HG02610 (cell line): ENCODE results near the gene TMEM63C.

ENCODE experiments used
- ATAC-seq: cut with Tn5 transposase; IDR thresholded peaks from one replicate; pipeline ENCODE4 v1.9.1; 2021; ENCODE audit warnings: mild to moderate bottlenecking, moderate library complexity; ENCODE audit not compliant: unreplicated experiment

The TMEM63C gene, protein sequence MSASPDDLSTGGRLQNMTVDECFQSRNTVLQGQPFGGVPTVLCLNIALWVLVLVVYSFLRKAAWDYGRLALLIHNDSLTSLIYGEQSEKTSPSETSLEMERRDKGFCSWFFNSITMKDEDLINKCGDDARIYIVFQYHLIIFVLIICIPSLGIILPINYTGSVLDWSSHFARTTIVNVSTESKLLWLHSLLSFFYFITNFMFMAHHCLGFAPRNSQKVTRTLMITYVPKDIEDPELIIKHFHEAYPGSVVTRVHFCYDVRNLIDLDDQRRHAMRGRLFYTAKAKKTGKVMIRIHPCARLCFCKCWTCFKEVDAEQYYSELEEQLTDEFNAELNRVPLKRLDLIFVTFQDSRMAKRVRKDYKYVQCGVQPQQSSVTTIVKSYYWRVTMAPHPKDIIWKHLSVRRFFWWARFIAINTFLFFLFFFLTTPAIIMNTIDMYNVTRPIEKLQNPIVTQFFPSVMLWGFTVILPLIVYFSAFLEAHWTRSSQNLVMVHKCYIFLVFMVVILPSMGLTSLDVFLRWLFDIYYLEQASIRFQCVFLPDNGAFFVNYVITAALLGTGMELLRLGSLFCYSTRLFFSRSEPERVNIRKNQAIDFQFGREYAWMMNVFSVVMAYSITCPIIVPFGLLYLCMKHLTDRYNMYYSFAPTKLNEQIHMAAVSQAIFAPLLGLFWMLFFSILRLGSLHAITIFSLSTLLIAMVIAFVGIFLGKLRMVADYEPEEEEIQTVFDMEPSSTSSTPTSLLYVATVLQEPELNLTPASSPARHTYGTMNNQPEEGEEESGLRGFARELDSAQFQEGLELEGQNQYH

DNA sequence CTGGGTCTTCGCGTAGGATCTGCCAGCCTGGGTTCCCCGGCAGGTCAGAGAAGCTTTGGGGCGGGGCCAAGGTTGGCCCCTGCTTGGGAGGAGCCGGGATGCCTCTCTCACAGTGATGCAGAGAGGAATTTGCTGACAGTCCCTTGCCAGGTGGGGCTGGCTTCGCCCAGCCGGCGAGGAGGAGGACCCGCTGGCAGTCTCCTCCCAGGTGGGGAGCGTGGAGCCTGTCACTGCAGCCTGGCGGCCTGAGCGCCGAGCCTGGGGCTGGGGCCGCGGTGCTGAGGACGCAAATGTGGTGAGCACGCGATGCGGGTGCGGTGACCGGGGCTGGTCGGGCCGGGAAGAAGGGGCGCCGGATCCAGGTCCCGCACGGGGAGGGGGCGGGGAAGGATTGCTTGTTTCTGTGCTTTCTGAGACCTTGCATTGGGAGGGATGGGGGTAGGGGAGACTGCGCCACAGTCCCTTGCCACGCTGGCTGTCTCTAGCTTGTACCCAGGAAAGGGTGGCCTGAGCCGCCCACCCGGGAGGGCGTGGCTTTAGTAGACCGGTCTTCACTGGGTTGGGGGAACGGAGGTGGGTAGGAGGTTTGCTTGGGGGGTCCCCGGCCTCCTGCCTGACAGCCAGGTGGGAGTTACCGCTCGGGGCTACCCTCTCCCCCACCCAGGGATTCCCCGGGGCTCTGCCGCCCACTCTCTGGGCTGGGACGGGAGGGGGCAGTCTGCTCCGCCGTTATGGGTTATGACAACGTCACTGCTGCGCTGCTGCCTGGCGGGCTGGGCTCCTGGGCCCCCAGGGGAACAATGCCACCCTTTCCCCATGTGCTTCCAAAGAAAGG, at the start of gene TMEM63C:
TMEM63C (plus strand) TSS at position 196 of the 835 bp plus-strand sequence. CDS start 37,016 bp downstream, outside the sequence.
- ATAC-seq, result peak; percentile 61

- ATAC-seq, result no peak
Observed at GRCh38 chr14:77131871-77132486, 49.6 kb upstream of the TMEM63C start.

DNA sequence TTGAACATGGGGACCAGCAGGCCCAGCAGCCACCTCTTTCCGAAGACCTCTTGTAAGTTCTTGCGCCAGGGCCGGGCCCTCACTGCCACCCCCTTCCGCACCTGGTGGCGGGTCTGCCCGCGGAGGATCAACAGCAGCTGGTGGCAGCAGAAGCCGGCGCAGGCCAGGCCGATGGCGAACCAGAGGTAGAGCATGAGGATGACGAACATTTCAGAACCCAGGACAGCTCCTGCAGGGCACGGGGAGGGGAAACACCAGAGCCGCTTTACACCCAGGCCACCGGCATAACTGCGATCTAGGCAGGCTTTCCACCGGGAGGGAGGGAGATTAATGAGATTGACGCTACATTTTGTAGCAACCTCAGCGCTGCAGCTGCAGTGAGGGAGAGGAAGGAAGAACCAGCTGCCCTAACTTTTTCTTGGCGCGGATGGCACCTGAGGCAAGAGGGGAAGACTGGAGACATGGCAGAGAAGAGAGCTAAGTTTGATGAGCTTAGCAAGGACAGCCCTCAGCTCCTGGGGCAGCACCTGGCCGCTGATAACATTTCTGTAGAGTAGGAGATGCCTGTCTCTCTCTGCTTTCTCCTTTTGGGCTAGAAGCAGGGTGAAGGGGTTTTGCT, 47.8 kb upstream of the TMEM63C start:
- ATAC-seq, result peak; percentile 54

DNA sequence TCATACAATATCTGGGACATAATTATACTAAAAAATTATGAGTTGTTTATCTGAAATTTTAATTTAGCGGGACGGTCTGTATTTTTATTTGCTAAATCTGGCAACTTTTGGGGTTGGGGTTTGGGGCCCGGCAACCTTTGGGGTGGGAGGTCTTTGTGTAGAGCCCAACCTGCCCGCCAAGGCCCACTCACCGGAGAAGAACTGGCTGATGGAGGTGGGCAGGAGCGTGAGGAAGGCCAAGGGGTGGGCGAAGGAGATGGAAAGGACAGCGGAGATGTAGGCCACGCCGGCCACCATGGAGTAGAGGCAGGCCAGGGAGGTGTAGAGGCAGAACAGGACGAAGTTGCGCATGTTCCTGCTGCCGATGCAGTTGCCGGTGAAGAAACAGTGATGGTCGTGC, 42.6 kb upstream of the TMEM63C start:
- no peak for ATAC-seq

GRCh38 chr14:77139540-77140358, 41.8 kb upstream of the TMEM63C start:
- no peak for ATAC-seq

GRCh38 chr14:77140359-77141213, 41.0 kb upstream of the TMEM63C start:
- no peak for ATAC-seq

DNA sequence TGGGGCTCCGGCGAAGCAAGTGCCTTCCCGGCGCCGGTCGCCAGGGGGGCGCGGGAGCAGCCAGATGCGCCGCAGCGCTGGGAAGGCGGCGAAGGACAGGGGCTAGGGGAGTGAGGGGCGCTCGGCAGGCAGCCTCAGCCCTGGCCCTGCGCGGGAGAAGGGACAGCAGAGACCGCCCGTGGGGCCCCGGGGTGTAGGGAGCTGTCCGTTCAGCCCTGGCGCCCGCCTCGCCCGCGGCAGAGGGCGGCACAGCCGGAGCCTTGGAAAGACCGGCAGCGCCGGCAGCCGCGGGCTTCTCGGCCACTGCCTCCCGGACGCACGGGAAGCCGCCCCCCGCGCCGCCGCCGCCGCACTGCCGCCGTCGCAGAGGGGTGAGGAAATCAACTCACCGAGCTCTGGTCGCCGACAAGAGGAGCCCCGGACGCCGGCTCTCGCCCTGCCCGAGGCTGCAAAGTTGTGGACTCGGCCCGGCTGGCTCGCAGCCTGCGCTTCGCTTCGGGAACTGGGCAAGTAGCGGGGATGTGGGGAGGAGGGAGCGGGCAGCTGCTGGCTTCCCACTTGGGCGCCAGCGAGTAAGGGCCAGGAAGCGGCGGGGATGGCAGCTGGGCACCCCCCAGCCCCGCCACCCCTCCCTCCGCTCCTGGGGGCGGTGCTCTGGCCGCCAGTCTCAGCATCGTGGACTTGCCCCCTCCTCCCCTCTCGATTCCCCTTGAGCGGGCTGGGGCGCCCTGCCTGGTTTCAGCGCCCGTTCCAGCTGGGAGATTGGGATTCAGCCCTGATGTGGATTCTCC, 40.2 kb upstream of the TMEM63C start, which contains the start of gene ZDHHC22:
ZDHHC22 (minus strand) TSS at position 578 of the 791 bp plus-strand sequence. CDS start 2,053 bp downstream, outside the sequence.
- ATAC-seq, result no peak

GRCh38 chr14:77142005-77142800, 39.4 kb upstream of the TMEM63C start:
- ATAC-seq, result no peak

- no peak for ATAC-seq
Observed at GRCh38 chr14:77143071-77143470, 38.5 kb upstream of the TMEM63C start.

GRCh38 chr14:77144412-77145115, 37.0 kb upstream of the TMEM63C start:
- ATAC-seq, result no peak

DNA sequence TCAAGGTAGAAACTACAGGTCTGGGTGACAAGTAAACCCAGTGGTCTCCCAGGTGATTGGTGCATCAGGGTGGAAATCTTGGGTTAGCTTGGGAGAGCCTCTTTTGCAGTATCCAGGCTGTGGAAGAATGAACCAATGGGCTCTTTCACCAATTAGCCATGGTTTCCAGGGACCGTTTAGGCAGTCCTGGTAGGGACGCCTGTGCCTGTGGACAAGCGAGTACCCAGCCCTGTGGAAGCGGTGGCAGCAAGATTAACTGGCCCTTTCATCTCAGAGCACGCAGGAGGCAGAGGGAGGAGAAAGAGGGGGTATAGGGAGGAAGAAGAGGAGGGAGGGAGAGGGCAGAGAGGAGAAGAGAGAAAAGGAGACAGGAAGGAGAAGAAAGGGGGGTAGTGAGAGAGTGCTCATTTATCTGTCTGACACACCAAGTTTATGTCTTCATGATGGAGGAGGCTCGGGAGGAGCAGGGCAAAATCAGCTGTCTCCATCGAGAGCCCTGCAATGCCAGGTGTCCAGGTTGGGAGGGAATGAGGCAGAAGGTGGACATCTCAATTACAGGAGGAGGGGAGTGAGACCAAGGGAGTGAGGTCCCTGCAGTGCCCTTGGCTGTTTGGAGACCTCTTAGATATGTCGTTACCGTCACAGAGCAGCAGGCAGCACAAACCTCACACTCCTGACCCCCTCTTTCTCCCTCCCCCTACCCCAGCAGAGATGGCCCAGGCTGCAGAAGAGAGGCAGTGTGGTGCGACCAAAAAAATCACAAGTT, 35.4 kb upstream of the TMEM63C start:
- no peak for ATAC-seq

- no peak for ATAC-seq
Observed at GRCh38 chr14:77148510-77149231, 32.9 kb upstream of the TMEM63C start.

- ATAC-seq, result no peak
Observed at GRCh38 chr14:77151245-77151644, 30.4 kb upstream of the TMEM63C start.

GRCh38 chr14:77151918-77152588, 29.5 kb upstream of the TMEM63C start:
- ATAC-seq, result no peak
